ENCODE measurements around the gene TARM1.

TARM1 gene

DNA sequence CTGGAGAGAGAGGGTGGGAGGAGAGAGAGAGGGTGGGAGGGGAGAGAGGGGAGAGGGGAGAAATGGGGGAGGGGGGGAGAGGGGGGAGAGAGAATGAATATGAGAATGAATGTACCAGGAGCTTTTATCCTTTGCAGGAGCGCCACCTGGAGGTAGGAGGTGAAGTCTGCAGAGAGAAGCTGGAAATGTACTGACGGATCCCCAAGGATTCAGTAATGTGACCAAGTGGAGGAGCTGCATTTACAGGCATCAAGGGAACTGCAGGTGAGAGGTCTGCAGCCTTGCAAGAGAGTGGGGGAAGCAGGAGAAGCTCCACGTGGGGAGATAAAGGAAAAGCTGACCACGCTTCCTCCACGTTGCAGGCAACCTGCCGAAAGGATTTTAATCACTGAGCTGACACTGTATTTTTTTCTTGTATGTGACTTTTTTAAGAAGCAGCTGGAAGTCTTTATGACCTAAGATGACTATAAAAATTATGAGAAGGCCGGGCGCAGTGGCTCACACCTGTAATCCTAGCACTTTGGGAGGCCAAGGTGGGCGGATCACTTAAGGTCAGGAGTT is 51.2 kb downstream of the TARM1 start:
- DNase-seq = peak; percentile 48 to 51

DNA sequence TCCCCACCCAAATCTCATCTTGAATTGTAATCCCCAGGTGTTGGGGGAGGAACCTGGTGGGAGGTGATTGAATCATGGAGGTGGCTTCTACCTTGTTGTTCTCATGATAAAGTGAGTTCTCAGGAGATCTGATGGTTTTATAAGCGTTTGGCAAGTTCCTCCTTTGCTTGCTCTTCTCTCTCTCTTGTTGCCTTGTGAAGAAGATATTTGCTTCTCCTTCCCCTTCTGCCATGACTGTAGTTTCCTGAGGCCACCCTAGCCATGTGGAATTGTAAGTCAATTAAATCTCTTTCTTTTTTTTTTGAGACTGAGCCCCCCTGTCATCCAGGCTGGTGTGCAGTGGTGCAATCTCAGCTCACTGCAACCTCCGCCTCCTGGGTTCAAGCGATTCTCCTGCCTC is 51.9 kb downstream of the TARM1 start:
- DNase-seq = no peak

DNA sequence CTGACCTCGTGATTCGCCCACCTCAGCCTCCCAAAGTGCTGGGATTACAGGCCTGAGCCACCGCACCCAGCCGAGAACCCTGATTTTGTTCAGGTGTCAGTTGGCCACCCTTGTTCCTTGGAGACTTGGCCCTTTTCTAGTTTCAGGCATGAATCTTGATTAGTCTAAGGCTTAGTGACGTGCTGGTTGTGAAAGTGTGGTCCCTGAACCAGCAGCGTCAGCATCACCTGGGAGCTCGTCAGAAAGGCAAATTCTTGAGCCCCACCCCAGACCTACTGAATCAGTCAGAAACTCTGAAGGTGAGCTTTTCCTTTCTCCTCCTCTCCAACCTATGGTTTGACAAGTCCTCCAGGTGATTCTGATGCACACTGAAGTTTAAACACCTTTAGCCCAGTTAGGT is 54.5 kb downstream of the TARM1 start:
- no peak for DNase-seq

DNA sequence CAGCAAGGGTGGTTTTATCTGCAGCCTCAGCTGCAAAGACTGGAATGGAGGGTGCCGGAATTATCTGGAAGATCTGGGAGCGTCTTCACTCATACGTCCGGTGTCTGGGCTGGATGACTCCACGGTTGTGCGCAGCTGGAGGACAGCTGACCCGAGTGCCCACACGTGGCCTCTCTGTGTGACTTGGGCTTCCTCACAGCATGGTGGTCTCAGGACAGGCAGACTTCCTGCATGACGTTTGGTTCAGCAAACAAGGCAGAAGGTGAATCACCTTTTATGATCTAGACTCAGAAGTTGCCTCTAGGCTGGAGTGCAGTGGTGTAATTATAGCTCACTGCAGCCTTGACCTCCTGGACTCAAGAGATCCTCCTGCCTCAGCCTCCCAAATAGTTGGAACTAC is 56.5 kb downstream of the TARM1 start:
- no peak for DNase-seq

DNA sequence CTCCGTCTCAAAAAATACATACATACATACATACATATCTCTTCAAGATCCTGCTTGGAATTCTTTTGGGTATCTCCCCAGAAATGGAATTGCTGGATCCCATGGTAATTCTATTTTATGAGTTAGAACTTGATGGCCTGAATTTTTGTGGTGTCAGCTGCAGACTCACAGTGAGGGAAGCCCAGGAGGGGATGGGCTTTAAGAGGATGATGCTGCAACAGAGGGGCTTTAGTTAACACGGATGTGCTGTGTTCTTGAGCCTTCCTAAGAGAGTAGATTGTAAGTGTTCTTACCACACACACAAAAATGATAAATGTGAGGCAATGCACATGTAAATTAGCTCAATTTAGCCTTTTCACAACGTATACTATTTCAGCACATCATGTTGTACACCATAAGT is 58.0 kb downstream of the TARM1 start:
- DNase-seq = no peak

DNA sequence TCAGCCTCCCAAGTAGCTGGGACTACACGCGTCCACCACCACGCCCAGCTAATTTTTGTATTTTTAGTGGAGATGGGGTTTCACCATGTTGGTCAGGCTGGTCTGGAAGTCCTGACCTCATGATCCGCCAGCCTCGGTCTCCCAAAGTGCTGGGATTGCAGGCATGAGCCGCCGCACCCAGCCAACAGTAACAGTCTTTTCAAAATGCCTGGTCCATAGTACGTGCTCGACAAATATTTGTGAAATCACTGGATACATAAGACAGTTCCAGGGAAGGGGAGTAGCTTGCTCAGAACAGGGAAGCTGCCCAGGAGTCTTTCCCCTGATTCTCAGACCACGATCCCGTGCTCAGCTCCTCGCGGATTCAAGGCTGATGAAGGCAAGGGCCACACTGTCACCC is 59.2 kb downstream of the TARM1 start:
- no peak for DNase-seq

DNA sequence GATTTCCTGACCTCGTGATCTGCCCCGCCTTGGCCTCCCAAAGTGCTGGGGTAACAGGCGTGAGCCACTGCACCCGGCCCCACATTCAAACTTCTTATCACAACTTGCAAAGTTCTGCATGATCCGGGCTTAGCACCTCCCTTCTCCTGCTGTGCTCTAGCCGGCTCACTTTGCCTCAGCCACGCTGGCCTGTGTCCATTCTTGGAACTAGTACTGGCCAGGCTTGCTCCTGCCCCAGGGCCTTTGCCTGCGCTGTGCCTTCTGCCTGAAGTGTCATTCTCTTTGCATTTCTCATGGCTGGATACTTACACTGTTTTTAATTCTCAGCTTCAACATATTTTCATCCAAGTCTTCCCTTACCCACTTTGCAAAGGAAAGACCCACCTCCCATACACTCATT is 59.8 kb downstream of the TARM1 start:
- DNase-seq = no peak
